CD4-positive, alpha-beta T cell (primary cell): ENCODE results near the gene CASP1. TPM values are rescaled to one million over a fixed set of nuclear protein-coding genes. Genes with fewer than 3 reads are reported as not detected.

ENCODE experiments used
- ATAC-seq: fragments of 200-7000 bp; cut with Tn5 transposase; one replicate; pipeline ENCODE4 v1.10.0; 2022; ENCODE audit warnings: mild to moderate bottlenecking; ENCODE audit not compliant: poor library complexity
- CTCF ChIA-PET: fragments of 350-600 bp; sonication (Branson Sonifier 250); formaldehyde crosslinking; loops from one replicate; lab custom pipeline; 2021; ENCODE audit warnings: antibody characterized with exemption, inconsistent platforms; lab: Charles Lee
- POLR2A ChIA-PET: fragments of 350-600 bp; sonication (Branson Sonifier 250); formaldehyde crosslinking; loops from one replicate; lab custom pipeline; 2021; ENCODE audit warnings: antibody characterized with exemption, inconsistent platforms; lab: Charles Lee
- DNase-seq, 14 experiments: peaks; one replicate each; pipeline ENCODE4 v3.0.0-alpha.2; 2013 to 2020; ENCODE audit warnings: mixed read lengths in 2 of 14
- H3K27ac ChIP-seq, 2 donors: one replicate each; pipeline versions ENCODE4 v1.5.1 to v1.7.0; 2013; ENCODE audit warnings: low read length in 2 of 2, low read depth in 1 of 2, mild to moderate bottlenecking in 1 of 2
- H3K27me3 ChIP-seq, 2 experiments: 1 replicate in 1 of 2; 2 replicates in 1 of 2; pipeline versions ENCODE4 v1.6.1 to v1.7.0; 2013; ENCODE audit warnings: low read length in 2 of 2, control low read depth in 1 of 2, mild to moderate bottlenecking in 1 of 2, moderate library complexity in 1 of 2; ENCODE audit not compliant: insufficient read depth in 2 of 2, control insufficient read depth in 1 of 2
- H3K36me3 ChIP-seq: one replicate; pipeline ENCODE4 v1.6.1; 2013; ENCODE audit warnings: low read length, control low read depth; ENCODE audit not compliant: insufficient read depth
- H3K4me1 ChIP-seq: one replicate; pipeline ENCODE4 v1.6.1; 2013; ENCODE audit warnings: low read length, control low read depth; ENCODE audit not compliant: insufficient read depth
- H3K4me3 ChIP-seq: one replicate; pipeline ENCODE4 v1.5.1; 2013; ENCODE audit warnings: mild to moderate bottlenecking, low read length, moderate library complexity
- H3K9me3 ChIP-seq, 2 experiments: 1 replicate in 1 of 2; 2 replicates in 1 of 2; pipeline versions ENCODE4 v1.6.1 to v1.7.0; 2013; ENCODE audit warnings: low read length in 2 of 2, mild to moderate bottlenecking in 2 of 2, control low read depth in 1 of 2, moderate library complexity in 1 of 2; ENCODE audit not compliant: control insufficient read depth in 1 of 2, insufficient read depth in 1 of 2
- H3K27ac Mint-ChIP-seq: one replicate; pipeline ENCODE4 v1.8.0; 2020; ENCODE audit warnings: mixed read lengths
- H3K27me3 Mint-ChIP-seq: one replicate; pipeline ENCODE4 v1.8.0; 2021; ENCODE audit warnings: mixed read lengths
- H3K36me3 Mint-ChIP-seq: one replicate; pipeline ENCODE4 v1.8.0; 2021; ENCODE audit warnings: low read depth, mixed read lengths
- H3K4me1 Mint-ChIP-seq: one replicate; pipeline ENCODE4 v1.8.0; 2021; ENCODE audit warnings: low read depth, mixed read lengths
- H3K4me3 Mint-ChIP-seq: one replicate; pipeline ENCODE4 v1.8.0; 2020; ENCODE audit warnings: mild to moderate bottlenecking, mixed read lengths
- H3K9me3 Mint-ChIP-seq: one replicate; pipeline ENCODE4 v1.8.0; 2020; ENCODE audit warnings: mixed read lengths
- CTCF ChIP-seq: fragments of 200-600 bp; IDR thresholded peaks from one replicate; pipeline ENCODE4 v1.8.0; 2022; ENCODE audit warnings: antibody characterized with exemption, mild to moderate bottlenecking
- intact Hi-C, 2 experiments: fragments of 100-400 bp; cut with DNase I in 1 of 2; cut with micrococcal nuclease in 1 of 2; formaldehyde crosslinking; loops; one replicate each; pipeline versions ENCODE4 v1.15.1 to v1.9.0; 2023 to 2025; cut with DNase I, micrococcal nuclease
- total RNA-seq, 174 experiments: library from RNA in 2 of 174; stranded (reverse) in 2 of 174; gene quantifications; one replicate each; pipeline ENCODE4 v1.2.3 and lab custom pipeline; 2021 to 2026

CASP1 gene
- total RNA-seq, 2 experiments from 2014 or later: 15.6 to 17.6 TPM

- TF ChIP-seq CTCF: no peak
- Mint-ChIP-seq H3K27ac (no peak overlapping the region), H3K36me3 (no peaks in the 10 kb centered on the region), H3K4me3 (no peak overlapping the region), H3K4me1 (no peaks in the 10 kb centered on the region), H3K27me3 (no peaks in the 10 kb centered on the region), H3K9me3 (no peaks in the 10 kb centered on the region)
- ChIA-PET CTCF (no interaction called here), POLR2A (no interaction called here)
- intact Hi-C loops: no loop called here
- H3K4me3 ChIP-seq: no peak overlapping the region
- H3K9me3 ChIP-seq: no peaks in the 10 kb centered on the region
- H3K27ac ChIP-seq: no peak overlapping the region
- no peaks in the 10 kb centered on the region for H3K36me3 ChIP-seq
- no peak for ATAC-seq
- no peaks in the 10 kb centered on the region for H3K4me1 ChIP-seq
- no peaks in the 10 kb centered on the region for H3K27me3 ChIP-seq
- DNase-seq: no peak
Measured at GRCh38 chr11:105007463-105007862, 27.5 kb downstream of the CASP1 start.

GRCh38 chr11:105005451-105005845 is 29.5 kb downstream of the CASP1 start:
- no peaks in the 10 kb centered on the region for H3K36me3 ChIP-seq
- DNase-seq: no peak
- H3K27me3 Mint-ChIP-seq: no peaks in the 10 kb centered on the region
- no peak overlapping the region for H3K4me3 Mint-ChIP-seq
- no peak overlapping the region for H3K27ac Mint-ChIP-seq
- ATAC-seq: no peak
- no peak overlapping the region for H3K27ac ChIP-seq
- H3K4me1 ChIP-seq: no peaks in the 10 kb centered on the region
- H3K27me3 ChIP-seq: no peaks in the 10 kb centered on the region
- POLR2A ChIA-PET: no interaction called here
- H3K9me3 Mint-ChIP-seq: no peaks in the 10 kb centered on the region
- no peak overlapping the region for H3K4me3 ChIP-seq
- intact Hi-C loops: no loop called here
- CTCF ChIA-PET: no interaction called here
- no peak for TF ChIP-seq CTCF
- no peaks in the 10 kb centered on the region for H3K36me3 Mint-ChIP-seq
- H3K4me1 Mint-ChIP-seq: peaks cover 6% of the 10 kb centered on the region
- no peaks in the 10 kb centered on the region for H3K9me3 ChIP-seq

- ATAC-seq (no peak), DNase-seq (no peak)
- Histone ChIP-seq H3K4me1 (no peaks in the 10 kb centered on the region), H3K9me3 (no peaks in the 10 kb centered on the region), H3K27ac (no peak overlapping the region), H3K36me3 (no peaks in the 10 kb centered on the region), H3K4me3 (no peak overlapping the region), H3K27me3 (no peaks in the 10 kb centered on the region)
- no peak overlapping the region for H3K27ac Mint-ChIP-seq
- ChIA-PET CTCF (no interaction called here), POLR2A (no interaction called here)
- no peaks in the 10 kb centered on the region for H3K27me3 Mint-ChIP-seq
- peaks cover 6% of the 10 kb centered on the region for H3K4me1 Mint-ChIP-seq
- H3K9me3 Mint-ChIP-seq: no peaks in the 10 kb centered on the region
- intact Hi-C loops: no loop called here
- H3K4me3 Mint-ChIP-seq: no peak overlapping the region
- no peaks in the 10 kb centered on the region for H3K36me3 Mint-ChIP-seq
- no peak for TF ChIP-seq CTCF
Measured at GRCh38 chr11:105004021-105004420, 30.9 kb downstream of the CASP1 start.
